ENCODE data around the gene PPP4R3A.
A peak's percentile ranks its signal among the peaks of the same experiment; 100 is the strongest.
"Not testable (repeated sequence)": the region's sequence is repeated elsewhere in the genome, so short reads cannot be mapped to it uniquely, and the experiment has no call there.

PPP4R3A gene

GRCh38 chr14:91510171-91511042, at the start of gene PPP4R3A:
Gene PPP4R3A (minus strand): TSS chr14:91510310. CDS start chr14:91509647, 663 bp downstream.
- peak; percentile 98 for DNase-seq (ENCODE audit: low spot score)

DNA sequence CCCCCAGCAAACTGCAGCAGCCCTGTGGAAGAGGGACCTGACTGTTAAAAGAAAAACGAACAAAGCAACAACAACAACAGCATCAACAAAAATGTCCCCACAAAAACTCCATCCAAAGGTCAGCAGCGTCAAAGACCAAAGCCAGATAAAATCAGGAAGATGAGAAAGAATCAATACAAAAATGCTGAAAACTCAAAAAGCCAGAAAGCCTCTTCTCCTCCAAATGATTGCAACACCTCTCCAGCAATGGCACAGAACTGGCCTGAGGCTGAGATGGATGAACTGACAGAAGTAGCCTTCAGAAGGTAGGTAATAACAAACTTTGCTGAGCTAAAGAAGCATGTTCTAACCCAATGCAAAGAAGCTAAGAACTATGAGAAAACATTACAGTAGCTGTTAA, 45.4 kb upstream of the PPP4R3A start:
- DNase-seq (ENCODE audit: low spot score), result no peak

- no peak for DNase-seq (ENCODE audit: low spot score)
These were observed 44.6 kb upstream of the PPP4R3A start for GRCh38 chr14:91554535-91555332.

DNA sequence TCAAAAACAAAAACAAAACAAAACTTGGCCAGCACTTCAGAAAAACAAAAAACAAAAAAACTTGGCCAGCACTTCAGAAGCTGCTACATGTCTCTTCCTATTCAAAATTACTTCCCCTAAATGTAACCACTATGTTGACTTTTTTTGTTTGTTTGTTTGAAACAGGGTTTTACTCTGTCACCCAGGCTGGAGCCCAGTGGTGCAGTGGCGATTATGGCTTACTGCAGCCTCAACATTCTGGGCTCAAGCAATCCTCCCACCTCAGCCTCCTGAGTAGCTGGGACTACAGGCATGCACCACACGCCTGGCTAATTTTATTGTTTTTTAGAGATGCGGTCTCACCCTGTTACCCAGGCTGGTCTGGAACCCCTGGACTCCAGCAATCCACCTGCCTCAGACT, 38.0 kb upstream of the PPP4R3A start:
- DNase-seq (ENCODE audit: low spot score), result no peak

- no peak for DNase-seq (ENCODE audit: low spot score)
These were observed 36.0 kb upstream of the PPP4R3A start for GRCh38 chr14:91545946-91546716.

DNA sequence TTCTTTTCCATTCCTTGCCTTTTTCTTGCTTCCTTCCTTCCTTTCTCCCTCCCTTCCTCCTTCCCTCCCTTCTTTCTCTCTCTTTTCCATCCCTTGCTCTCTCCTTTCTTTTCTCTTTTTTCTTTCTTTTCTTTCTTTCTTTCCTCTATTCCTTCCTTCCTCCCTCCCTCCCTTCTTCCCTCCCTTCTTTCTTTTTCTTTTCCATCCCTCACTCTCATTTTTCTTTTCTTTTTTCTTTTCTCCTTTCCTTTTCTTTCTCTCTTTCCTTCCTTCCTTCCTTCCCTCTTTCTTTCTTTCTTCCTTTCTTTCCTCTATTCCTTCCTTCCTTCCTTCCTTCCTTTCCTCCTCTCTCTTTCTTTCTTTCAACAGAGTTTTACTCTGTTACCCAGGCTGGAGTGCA, 35.1 kb upstream of the PPP4R3A start:
- no peak for DNase-seq (ENCODE audit: low spot score)

- DNase-seq (ENCODE audit: low spot score), result no peak
These were observed 26.2 kb upstream of the PPP4R3A start for GRCh38 chr14:91536327-91536726.

DNA sequence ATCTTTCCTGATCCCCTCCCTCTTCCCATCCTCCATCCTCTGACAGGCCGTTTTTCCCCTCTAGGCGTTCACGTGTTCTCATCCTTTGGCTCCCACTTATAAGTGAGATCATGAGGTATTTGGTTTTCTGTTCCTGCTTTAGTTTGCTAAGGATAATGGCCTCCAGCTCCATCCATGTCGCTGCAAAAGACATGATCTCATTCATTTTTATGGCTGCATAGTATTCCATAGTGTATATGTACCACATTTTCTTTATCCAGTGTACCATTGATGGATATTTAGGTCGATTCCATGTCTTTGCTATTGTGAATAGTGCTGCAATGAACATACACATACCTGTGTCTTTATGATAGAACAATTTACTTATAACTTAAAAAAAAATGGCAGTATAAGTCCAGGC, 23.9 kb upstream of the PPP4R3A start:
- not testable (repeated sequence) for DNase-seq (ENCODE audit: low spot score)

- no peak for DNase-seq (ENCODE audit: low spot score)
These were observed 23.5 kb upstream of the PPP4R3A start for GRCh38 chr14:91533623-91534022.

DNA sequence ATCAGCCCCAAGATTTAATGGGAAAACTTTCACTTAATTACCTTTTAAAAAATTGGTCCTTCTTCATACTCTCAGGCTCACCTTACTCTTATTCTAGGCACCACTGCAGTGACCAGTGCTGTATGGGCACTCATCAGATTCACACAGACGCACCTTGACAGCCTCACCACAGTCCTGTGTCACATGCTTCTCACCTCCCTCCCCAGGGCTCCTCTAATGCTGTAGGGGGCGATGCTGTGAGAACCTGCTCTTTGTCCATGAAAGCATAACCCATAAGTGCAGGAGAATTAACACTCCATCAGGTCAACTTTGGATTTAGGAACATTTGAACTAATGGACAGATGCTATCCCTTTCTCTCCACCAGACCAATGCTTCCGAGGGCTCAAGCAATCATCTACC, 13.9 kb upstream of the PPP4R3A start:
- no peak for DNase-seq (ENCODE audit: low spot score)

DNA sequence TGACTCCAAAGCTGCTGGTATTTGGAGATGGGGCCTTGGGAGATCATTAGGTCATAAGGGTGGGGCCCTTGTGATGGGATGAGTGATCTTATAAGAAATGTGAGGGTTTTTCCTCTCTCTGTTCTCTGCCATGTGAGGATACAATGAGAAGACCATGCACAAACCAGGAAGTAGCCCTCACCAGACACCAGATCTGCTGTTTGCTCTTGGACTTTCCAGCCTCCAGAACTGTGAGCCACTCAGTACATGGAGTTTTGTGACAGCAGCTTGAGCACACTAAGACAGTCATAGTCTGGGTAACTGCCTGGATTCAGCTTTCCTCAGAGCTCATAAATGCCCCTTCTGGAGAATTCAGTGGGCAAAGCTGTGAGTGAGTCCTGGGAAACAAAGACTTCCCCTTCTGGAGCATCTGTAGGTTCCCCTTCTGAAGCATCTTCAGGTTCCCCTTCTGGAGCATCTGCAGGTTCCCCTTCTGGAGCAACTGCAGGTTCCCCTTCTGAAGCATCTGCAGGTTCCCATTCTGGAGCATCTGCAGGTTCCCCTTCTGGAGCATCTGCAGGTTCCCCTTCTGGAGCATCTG, 11.0 kb upstream of the PPP4R3A start:
- no peak for DNase-seq (ENCODE audit: low spot score)

DNA sequence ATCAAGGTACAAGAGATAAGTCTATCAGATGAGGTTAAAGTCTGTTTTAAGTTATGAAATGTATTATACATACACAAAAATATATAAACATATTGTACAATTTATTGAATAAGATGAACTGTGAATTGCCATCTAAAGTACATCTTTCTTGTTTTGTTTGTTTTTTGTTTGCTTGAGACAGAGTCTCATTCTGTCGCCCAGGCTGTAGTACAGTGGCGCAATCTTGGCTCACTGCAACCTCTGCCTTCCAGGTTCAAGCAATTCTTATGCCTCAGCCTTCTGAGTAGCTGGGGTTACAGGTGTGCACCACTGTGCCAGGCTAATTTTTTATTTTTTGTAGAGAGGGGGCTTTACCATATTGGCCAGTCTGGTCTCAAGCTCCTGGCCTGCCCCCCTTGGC, 10.0 kb upstream of the PPP4R3A start:
- DNase-seq (ENCODE audit: low spot score), result no peak

DNA sequence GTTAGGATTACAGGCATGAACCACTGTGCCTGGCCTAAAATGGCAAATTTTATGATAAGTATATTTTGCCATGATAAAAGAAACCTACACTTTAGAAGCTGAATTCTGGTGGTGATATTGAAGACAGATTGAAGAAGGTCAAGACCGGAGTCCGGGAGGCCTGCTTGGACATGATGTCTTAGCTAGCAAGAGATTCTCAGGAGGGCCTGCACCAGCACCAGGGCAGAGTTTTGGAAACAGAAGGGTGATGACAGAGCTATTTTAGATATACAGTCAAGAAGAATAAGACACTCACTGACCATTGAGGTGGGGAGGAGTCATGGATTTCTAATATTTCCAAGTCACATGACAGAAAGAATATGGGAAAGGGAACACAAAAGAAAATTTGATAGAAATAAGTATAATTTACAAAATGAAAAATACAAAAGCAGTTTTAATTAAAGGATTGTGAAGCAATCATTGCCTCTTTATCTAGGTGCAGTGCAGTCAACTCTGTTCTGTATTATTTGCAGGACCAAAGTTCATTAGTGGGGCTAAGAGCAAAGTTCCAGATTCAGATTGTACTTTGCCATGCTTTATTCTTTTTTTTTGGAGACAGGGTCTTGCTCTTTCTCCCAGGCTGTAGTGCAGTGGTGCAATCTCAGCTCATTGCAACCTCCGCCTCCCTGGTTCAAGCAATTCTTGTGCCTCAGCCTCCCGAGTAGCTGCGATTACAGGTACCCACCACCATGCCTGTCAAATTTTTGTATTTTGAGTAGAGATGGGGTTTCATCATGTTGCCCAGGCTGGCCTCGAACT, 9.3 kb upstream of the PPP4R3A start:
- DNase-seq (ENCODE audit: low spot score), result no peak

DNA sequence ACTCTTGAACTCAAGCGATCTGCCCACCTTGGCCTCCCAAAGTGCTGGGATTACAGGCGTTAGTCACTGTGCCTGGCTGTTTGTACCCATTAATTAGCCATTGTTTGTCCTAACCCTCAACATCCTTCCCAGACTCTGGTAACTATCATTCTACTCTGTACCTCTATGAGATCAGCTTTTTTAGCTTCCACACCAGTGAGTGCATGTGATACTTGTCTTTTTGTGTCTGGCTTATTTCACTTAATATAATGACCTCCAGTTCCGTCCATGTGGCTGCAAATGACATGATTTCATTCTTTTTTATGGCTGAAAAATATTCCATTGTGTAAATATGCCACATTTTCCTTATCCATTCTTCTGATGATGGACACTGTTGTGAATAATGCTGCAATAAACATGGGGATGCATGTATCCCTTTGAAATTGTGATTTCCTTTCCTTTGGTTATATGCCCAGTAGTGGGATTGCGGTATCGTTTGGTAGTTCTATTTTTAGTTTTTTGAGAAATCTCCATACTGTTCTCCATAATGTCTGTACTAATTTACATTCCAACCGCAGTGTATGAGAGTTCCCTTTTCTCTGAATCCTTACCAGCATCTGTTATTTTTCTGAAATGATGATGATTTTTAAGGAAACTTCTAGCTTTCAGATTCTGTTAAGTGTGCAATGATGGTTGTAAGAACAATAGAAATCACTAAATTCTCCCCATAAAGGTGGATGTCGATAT, 6.7 kb upstream of the PPP4R3A start:
- DNase-seq (ENCODE audit: low spot score), result no peak

DNA sequence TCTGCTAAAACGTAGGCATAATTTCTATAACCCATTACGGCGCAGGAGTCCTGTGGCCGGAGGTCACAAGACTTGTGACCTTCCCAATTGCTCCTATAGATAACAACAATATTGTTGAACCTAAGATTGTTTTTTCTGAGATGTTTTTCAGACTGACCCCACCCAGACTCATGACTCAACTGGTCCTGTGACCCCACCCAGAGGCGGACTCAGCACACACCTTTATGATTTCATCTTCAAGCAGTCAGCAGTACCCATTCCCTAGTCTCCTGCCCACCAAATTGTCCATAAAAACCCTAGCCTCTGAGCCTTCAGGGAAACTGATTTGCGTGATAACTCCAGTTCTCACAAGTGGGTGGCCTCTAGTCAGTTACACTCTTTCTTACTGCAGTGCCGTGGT, 5.9 kb upstream of the PPP4R3A start:
- DNase-seq (ENCODE audit: low spot score), result no peak

- peak; percentile 30 for DNase-seq (ENCODE audit: low spot score)
These were observed 903 bp upstream of the PPP4R3A start for GRCh38 chr14:91511043-91511383.

DNA sequence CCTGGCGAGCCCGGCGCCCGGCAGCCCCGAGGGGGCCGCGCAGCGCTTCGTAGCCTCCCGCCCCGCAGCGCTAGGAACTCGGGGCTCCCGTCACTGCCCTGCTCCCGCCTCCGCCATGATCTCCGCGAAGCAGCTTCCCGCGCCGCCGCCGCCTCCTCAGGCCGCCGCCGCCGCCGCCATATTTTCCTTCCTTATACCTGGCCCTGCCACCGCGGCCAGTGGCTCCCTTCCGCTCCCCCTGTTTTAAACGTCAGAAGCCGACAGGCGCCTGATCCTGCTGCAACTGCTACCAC, 286 bp downstream of the PPP4R3A start:
- no peak for DNase-seq (ENCODE audit: low spot score)

DNA sequence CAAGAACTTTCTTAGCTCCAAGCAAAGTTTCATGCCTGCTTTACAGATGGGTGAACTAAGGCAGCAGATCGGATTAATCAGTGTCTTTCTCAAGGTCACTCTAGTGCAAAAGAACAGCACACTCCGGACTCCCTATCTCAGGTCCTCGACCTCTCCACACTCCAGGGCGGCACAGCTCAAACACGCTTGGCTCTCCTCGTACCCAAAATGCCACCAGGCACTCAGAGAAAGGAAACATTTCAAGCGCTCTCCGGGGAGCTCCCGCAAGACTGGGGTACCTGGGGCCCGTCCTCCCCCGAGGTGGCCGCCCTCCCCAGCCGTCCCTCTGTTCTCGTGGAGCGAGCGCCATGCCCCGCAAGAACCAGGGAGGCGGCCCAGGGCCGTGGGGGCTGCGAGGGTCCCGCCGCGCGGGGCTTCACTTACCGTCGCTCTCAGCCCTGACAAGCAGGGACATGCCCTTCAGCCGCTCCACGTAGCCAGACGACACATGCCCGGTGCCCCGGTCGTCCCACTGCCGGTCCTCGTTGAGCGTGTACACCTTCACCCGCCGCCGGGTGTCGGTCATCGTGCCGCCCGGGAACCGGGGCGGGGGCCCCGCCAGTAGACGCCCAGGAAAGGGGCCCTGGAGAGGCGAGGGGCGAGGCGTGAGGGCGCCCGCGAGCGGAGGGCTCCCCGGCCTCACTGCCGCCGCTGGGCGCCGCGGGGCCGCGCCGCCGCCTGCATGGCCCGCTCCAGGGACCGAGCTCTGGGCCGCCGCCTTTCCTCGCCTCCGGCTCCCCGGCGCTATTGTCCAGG, 830 bp downstream of the PPP4R3A start:
- peak; percentile 48 for DNase-seq (ENCODE audit: low spot score)

GRCh38 chr14:91508105-91508504, 2.0 kb downstream of the PPP4R3A start:
- DNase-seq (ENCODE audit: low spot score), result no peak

- DNase-seq (ENCODE audit: low spot score), result no peak
These were observed 3.9 kb downstream of the PPP4R3A start for GRCh38 chr14:91506226-91506625.
